Measurements from ENCODE around the gene RAD51D.

Gene RAD51D

DNA sequence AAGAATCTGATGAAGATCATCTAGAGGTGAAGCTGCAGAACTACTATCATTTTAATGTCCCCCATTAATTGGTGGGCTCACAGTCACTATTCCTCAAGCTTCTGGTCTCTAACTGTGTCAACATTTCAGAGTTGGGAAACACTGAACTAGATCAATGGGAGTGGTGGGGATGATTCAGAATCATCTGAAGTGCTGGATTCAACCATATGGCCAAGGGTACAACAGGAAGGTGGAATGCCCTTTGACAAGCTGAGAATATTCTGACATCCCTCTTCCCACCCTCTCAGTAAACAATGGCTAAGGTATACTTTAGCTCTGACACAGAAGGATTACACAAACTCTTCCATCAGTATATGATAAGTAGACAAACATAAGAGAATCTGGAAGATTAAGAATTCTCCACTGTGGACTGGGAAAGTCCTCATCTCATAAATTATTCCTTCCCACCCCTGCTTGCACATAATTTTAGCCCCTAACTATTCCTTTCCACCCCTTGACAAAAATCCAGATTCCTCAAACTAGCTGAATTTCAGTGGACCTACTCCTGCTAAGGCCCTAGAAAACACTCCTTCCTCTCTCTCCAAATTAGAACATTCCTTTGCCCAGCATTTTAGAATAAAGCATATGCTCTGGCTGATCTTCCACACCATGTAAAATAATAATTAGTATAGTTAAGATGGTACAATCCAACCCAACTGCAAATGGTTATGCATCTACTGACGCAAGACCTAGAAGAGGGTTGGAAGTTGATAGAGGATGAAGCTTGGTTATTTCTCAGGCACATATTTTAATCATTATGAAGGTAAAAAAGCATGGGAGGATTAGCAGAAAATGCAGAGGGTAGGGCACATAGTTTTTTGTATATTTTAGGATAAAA lies 39.9 kb downstream of the RAD51D start:
- H3K9me3 ChIP-seq (ENCODE audit: control insufficient read depth, low read length) = no peaks in the 10 kb centered on the region
- no peaks in the 10 kb centered on the region for H3K27me3 ChIP-seq (replicated peaks; ENCODE audit: control insufficient read depth, insufficient read depth, low read length)
- no peak overlapping the region for H3K9ac ChIP-seq (ENCODE audit: low read length)
- no peak overlapping the region for H3K4me3 ChIP-seq (ENCODE audit: low read length)
- H3K36me3 ChIP-seq (ENCODE audit: control insufficient read depth, insufficient read depth, low read length, severe bottlenecking) = no peaks in the 10 kb centered on the region
- peaks cover 12% of the 10 kb centered on the region for H3K4me1 ChIP-seq (ENCODE audit: control insufficient read depth, insufficient read depth, low read length)
- no peak for DNase-seq (ENCODE audit: low read depth)

DNA sequence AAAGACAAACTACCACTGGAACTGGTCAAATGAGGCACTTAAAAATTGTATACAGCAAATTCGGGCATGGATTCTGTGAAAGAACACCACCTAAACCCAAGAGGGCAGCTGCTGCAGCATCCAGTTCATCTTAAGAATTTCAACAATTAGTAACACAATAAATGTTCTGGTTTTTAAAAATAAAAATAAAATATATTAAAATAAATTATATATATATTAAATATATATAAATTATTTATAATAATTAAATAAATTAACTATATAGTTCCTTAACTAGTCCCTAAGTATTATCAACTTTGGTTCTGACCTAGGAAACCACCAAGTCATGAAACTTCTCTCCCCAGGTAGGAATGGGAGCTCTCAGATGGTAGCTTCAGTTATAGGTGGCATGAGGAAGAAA lies 42.8 kb downstream of the RAD51D start:
- DNase-seq (ENCODE audit: low read depth) = no peak
- Histone ChIP-seq H3K9me3 (ENCODE audit: control insufficient read depth, low read length) (no peaks in the 10 kb centered on the region), H3K9ac (ENCODE audit: low read length) (no peak overlapping the region), H3K27me3 (replicated peaks; ENCODE audit: control insufficient read depth, insufficient read depth, low read length) (no peaks in the 10 kb centered on the region), H3K4me3 (ENCODE audit: low read length) (no peak overlapping the region), H3K36me3 (ENCODE audit: control insufficient read depth, insufficient read depth, low read length, severe bottlenecking) (no peaks in the 10 kb centered on the region), H3K4me1 (ENCODE audit: control insufficient read depth, insufficient read depth, low read length) (peaks cover 4% of the 10 kb centered on the region)

GRCh38 chr17:35074711-35075707 lies 44.7 kb downstream of the RAD51D start:
- H3K4me3 ChIP-seq (ENCODE audit: low read length) = no peak overlapping the region
- no peaks in the 10 kb centered on the region for H3K36me3 ChIP-seq (ENCODE audit: control insufficient read depth, insufficient read depth, low read length, severe bottlenecking)
- no peaks in the 10 kb centered on the region for H3K27me3 ChIP-seq (replicated peaks; ENCODE audit: control insufficient read depth, insufficient read depth, low read length)
- no peak overlapping the region for H3K9ac ChIP-seq (ENCODE audit: low read length)
- H3K4me1 ChIP-seq (ENCODE audit: control insufficient read depth, insufficient read depth, low read length) = peaks cover 2% of the 10 kb centered on the region
- no peak for DNase-seq (ENCODE audit: low read depth)
- no peaks in the 10 kb centered on the region for H3K9me3 ChIP-seq (ENCODE audit: control insufficient read depth, low read length)

DNA sequence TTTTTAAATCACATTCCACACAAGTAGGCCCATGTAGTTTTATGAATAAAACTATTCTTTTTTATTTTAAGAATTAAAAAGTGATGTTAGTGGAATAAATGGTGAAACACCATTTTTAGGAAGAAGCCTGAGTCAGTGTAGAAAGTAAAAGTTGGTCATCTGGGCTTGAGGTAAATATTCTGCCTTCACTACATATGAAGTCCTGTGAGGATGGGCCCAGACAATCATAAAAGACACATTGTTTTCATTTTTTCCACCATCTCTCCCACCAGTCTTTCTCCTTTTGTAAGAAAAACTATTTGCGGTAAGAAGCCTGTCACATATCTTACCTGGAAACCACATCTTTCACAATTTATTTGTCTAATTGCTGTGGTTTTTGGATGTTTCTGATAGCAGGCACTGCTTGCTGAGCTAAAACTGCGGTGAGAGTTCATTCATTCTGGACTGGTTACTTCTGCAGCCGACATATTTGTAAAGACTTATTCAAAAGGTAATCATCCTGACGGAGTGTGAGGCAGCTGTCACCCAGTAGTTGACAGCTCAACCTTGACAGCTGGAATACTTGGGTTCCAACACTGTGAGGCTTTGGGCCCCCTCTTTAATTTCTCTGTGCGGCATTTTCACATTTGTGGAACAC lies 45.6 kb downstream of the RAD51D start:
- Histone ChIP-seq H3K9me3 (ENCODE audit: control insufficient read depth, low read length) (no peaks in the 10 kb centered on the region), H3K36me3 (ENCODE audit: control insufficient read depth, insufficient read depth, low read length, severe bottlenecking) (no peaks in the 10 kb centered on the region), H3K9ac (ENCODE audit: low read length) (no peak overlapping the region), H3K27me3 (replicated peaks; ENCODE audit: control insufficient read depth, insufficient read depth, low read length) (no peaks in the 10 kb centered on the region), H3K4me3 (ENCODE audit: low read length) (no peak overlapping the region), H3K4me1 (ENCODE audit: control insufficient read depth, insufficient read depth, low read length) (peaks cover 11% of the 10 kb centered on the region)
- DNase-seq (ENCODE audit: low read depth) = no peak

DNA sequence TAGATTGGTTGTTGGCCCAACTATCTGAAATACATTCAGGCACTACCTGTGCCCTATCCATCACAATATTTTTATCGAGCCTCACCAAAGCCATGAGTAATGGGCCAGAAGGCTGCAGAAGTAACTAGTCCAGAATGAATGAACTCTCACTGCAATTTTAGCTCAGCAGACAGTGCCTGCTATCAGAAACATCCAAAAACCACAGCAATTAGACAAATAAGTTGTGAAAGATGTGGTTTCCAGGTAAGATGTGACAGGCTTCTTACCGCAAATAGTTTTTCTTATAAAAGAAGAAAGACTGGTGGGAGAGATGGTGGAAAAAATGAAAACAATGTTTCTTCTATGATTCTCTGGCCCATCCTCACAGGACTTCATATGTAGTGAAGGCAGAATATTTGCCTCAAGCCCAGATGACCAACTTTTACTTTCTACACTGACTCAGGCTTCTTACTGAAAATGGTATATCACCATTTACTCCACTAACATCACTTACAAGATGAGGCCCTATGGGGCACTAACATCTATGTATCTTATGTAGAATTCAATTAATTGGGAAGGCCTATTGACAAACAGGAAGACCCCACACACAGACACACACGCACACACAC lies 46.4 kb downstream of the RAD51D start:
- Histone ChIP-seq H3K36me3 (ENCODE audit: control insufficient read depth, insufficient read depth, low read length, severe bottlenecking) (no peaks in the 10 kb centered on the region), H3K27me3 (replicated peaks; ENCODE audit: control insufficient read depth, insufficient read depth, low read length) (no peaks in the 10 kb centered on the region), H3K4me3 (ENCODE audit: low read length) (no peak overlapping the region), H3K4me1 (ENCODE audit: control insufficient read depth, insufficient read depth, low read length) (peaks cover 14% of the 10 kb centered on the region), H3K9me3 (ENCODE audit: control insufficient read depth, low read length) (no peaks in the 10 kb centered on the region), H3K9ac (ENCODE audit: low read length) (no peak overlapping the region)
- no peak for DNase-seq (ENCODE audit: low read depth)

DNA sequence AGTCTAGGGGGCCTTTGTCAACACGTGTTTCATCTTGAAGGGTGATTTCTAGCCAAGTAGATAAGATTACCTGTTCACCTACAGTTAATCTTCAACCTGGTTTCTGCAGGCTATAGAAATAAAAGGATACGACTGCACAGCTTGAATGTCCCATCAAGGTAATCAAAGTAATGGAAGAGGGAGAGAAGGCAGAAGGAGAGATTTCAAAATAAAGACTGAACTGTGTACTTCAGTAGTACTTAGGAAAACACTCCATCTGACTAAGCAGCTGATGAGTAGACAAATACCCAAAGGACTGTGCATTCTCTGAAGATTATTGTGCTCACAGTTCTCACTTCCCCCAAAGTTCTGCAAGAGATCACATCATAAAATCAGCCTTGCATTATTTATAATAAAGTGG lies 50.3 kb downstream of the RAD51D start:
- Histone ChIP-seq H3K4me3 (ENCODE audit: low read length) (no peak overlapping the region), H3K36me3 (ENCODE audit: control insufficient read depth, insufficient read depth, low read length, severe bottlenecking) (no peaks in the 10 kb centered on the region), H3K9me3 (ENCODE audit: control insufficient read depth, low read length) (no peaks in the 10 kb centered on the region), H3K4me1 (ENCODE audit: control insufficient read depth, insufficient read depth, low read length) (peaks cover 18% of the 10 kb centered on the region), H3K9ac (ENCODE audit: low read length) (no peak overlapping the region), H3K27me3 (replicated peaks; ENCODE audit: control insufficient read depth, insufficient read depth, low read length) (no peaks in the 10 kb centered on the region)
- DNase-seq (ENCODE audit: low read depth) = peak; percentile 51

- Histone ChIP-seq H3K27me3 (replicated peaks; ENCODE audit: control insufficient read depth, insufficient read depth, low read length) (no peaks in the 10 kb centered on the region), H3K9me3 (ENCODE audit: control insufficient read depth, low read length) (no peaks in the 10 kb centered on the region), H3K4me1 (ENCODE audit: control insufficient read depth, insufficient read depth, low read length) (peaks cover 27% of the 10 kb centered on the region), H3K4me3 (ENCODE audit: low read length) (no peak overlapping the region), H3K36me3 (ENCODE audit: control insufficient read depth, insufficient read depth, low read length, severe bottlenecking) (no peaks in the 10 kb centered on the region), H3K9ac (ENCODE audit: low read length) (no peak overlapping the region)
- DNase-seq (ENCODE audit: low read depth) = no peak
These were observed 51.4 kb downstream of the RAD51D start for GRCh38 chr17:35068249-35068648.

- Histone ChIP-seq H3K9ac (ENCODE audit: low read length) (no peak overlapping the region), H3K4me3 (ENCODE audit: low read length) (no peak overlapping the region), H3K36me3 (ENCODE audit: control insufficient read depth, insufficient read depth, low read length, severe bottlenecking) (no peaks in the 10 kb centered on the region), H3K27me3 (replicated peaks; ENCODE audit: control insufficient read depth, insufficient read depth, low read length) (no peaks in the 10 kb centered on the region), H3K9me3 (ENCODE audit: control insufficient read depth, low read length) (no peaks in the 10 kb centered on the region), H3K4me1 (ENCODE audit: control insufficient read depth, insufficient read depth, low read length) (peaks cover 32% of the 10 kb centered on the region)
- no peak for DNase-seq (ENCODE audit: low read depth)
These were observed 53.8 kb downstream of the RAD51D start for GRCh38 chr17:35065880-35066279.

DNA sequence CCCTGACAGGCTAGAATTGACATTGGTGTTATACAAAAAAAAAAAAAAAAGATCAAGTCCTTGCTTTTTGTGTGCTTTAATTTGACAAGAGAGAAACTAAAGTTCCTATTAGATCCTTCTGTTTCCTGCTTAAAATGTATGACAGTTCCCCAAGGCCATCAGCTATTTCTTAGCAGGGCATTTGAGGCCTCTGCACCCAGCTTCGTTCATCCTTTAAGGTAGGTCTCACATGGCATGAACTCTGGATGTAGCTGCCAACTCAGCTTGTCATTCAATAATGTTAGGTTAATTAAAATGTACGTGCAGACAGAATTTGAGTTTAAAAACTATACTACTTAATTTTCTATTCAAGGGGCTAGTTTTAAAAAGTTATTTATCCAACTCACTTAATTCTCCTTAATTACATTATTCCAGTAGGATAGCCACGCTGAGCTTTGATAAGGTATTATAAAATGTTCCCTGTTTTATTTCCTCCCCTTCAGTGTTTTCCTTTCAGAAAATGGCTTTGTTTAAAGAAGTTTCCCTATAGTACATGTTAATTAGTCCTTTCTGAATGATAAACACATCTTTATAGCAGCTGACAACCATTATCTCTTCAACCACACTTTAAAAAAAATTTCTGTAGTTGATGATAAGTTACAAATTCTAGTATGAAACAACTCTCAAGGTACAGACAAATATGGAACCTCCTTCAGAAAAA lies 55.0 kb downstream of the RAD51D start:
- Histone ChIP-seq H3K9me3 (ENCODE audit: control insufficient read depth, low read length) (no peaks in the 10 kb centered on the region), H3K27me3 (replicated peaks; ENCODE audit: control insufficient read depth, insufficient read depth, low read length) (no peaks in the 10 kb centered on the region), H3K9ac (ENCODE audit: low read length) (peak overlapping the region; percentile 77), H3K4me3 (ENCODE audit: low read length) (peak overlapping the region; percentile 36), H3K36me3 (ENCODE audit: control insufficient read depth, insufficient read depth, low read length, severe bottlenecking) (no peaks in the 10 kb centered on the region), H3K4me1 (ENCODE audit: control insufficient read depth, insufficient read depth, low read length) (peaks cover 27% of the 10 kb centered on the region)
- DNase-seq (ENCODE audit: low read depth) = no peak

DNA sequence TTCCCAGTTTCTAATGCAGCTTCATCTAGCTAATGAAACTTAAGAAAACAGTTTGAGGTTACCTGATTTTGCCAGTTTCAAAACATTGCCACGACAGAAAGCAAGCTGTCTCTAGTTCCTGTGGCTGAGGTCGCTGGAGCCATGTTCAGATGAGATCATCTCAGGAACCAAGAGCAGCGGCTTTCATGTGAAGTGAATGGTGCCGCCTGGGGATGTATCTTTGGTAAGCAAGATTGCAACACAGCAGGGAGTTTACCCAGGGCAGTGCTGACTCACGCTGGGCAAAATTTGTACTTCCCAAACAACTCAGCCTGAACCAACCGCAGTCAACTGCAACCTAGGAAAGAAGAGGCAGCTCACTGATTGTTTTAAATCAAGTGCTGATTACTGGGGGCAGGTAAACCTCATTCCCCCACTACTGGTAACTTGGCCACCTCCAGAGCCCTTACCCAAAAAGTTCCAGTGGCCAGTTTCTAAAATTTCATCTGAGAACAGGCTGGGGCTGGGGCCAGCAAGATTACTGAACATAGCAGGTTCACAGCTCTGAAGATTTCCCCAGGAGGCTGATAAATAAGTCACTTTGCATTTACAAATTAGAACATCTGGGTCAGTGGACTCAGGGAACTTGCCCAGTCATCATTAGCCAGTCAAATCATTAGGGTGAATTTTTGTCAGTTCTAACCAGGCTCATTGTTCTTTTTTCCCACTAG lies 56.0 kb downstream of the RAD51D start, which contains the start of gene RFFL:
Gene RFFL, minus strand, starts transcription at position 194 of the 710 bp plus-strand sequence. CDS start 37,154 bp downstream, outside the sequence.
- peak; percentile 99 for DNase-seq (ENCODE audit: low read depth)
- no peaks in the 10 kb centered on the region for H3K36me3 ChIP-seq (ENCODE audit: control insufficient read depth, insufficient read depth, low read length, severe bottlenecking)
- H3K27me3 ChIP-seq (replicated peaks; ENCODE audit: control insufficient read depth, insufficient read depth, low read length) = no peaks in the 10 kb centered on the region
- peak within 1 kb of the TSS; percentile 77 for H3K9ac ChIP-seq (ENCODE audit: low read length)
- H3K9me3 ChIP-seq (ENCODE audit: control insufficient read depth, low read length) = no peaks in the 10 kb centered on the region
- peaks cover 18% of the 10 kb centered on the region for H3K4me1 ChIP-seq (ENCODE audit: control insufficient read depth, insufficient read depth, low read length)
- H3K4me3 ChIP-seq (ENCODE audit: low read length) = peak within 1 kb of the TSS; percentile 79

All from adipocyte (in vitro differentiated cells).